Measurements from ENCODE around the gene UBE2E3.

The UBE2E3 gene

GRCh38 chr2:181046833-181047232 lies 66.4 kb downstream of the UBE2E3 start:
- H3K4me1 ChIP-seq (ENCODE audit: control insufficient read depth, insufficient read depth, low read length, poor library complexity, severe bottlenecking): no peaks in the 10 kb centered on the region
- no peaks in the 10 kb centered on the region for H3K27me3 ChIP-seq (replicated peaks; ENCODE audit: control insufficient read depth, insufficient read depth, low read length, poor library complexity, severe bottlenecking)
- H3K4me3 ChIP-seq (ENCODE audit: insufficient read depth, low read depth, low read length, poor library complexity, severe bottlenecking): no peak overlapping the region
- no peaks in the 10 kb centered on the region for H3K9me3 ChIP-seq (ENCODE audit: control insufficient read depth, low read length)
- H3K36me3 ChIP-seq (ENCODE audit: control insufficient read depth, insufficient read depth, low read length): no peaks in the 10 kb centered on the region
- no peak overlapping the region for H3K27ac ChIP-seq (ENCODE audit: insufficient read depth, low read length, poor library complexity, severe bottlenecking)
- DNase-seq: no peak

GRCh38 chr2:181047829-181048228 lies 67.4 kb downstream of the UBE2E3 start:
- H3K27ac ChIP-seq (ENCODE audit: insufficient read depth, low read length, poor library complexity, severe bottlenecking): no peak overlapping the region
- no peaks in the 10 kb centered on the region for H3K36me3 ChIP-seq (ENCODE audit: control insufficient read depth, insufficient read depth, low read length)
- no peak for DNase-seq
- H3K9me3 ChIP-seq (ENCODE audit: control insufficient read depth, low read length): no peaks in the 10 kb centered on the region
- no peaks in the 10 kb centered on the region for H3K27me3 ChIP-seq (replicated peaks; ENCODE audit: control insufficient read depth, insufficient read depth, low read length, poor library complexity, severe bottlenecking)
- no peak overlapping the region for H3K4me3 ChIP-seq (ENCODE audit: insufficient read depth, low read depth, low read length, poor library complexity, severe bottlenecking)
- no peaks in the 10 kb centered on the region for H3K4me1 ChIP-seq (ENCODE audit: control insufficient read depth, insufficient read depth, low read length, poor library complexity, severe bottlenecking)

- no peaks in the 10 kb centered on the region for H3K27me3 ChIP-seq (replicated peaks; ENCODE audit: control insufficient read depth, insufficient read depth, low read length, poor library complexity, severe bottlenecking)
- no peaks in the 10 kb centered on the region for H3K9me3 ChIP-seq (ENCODE audit: control insufficient read depth, low read length)
- H3K27ac ChIP-seq (ENCODE audit: insufficient read depth, low read length, poor library complexity, severe bottlenecking): no peak overlapping the region
- H3K4me3 ChIP-seq (ENCODE audit: insufficient read depth, low read depth, low read length, poor library complexity, severe bottlenecking): no peak overlapping the region
- DNase-seq: no peak
- no peaks in the 10 kb centered on the region for H3K4me1 ChIP-seq (ENCODE audit: control insufficient read depth, insufficient read depth, low read length, poor library complexity, severe bottlenecking)
- H3K36me3 ChIP-seq (ENCODE audit: control insufficient read depth, insufficient read depth, low read length): no peaks in the 10 kb centered on the region
These were observed 71.6 kb downstream of the UBE2E3 start for GRCh38 chr2:181051861-181052522.

- Histone ChIP-seq H3K27ac (ENCODE audit: insufficient read depth, low read length, poor library complexity, severe bottlenecking) (no peak overlapping the region), H3K4me3 (ENCODE audit: insufficient read depth, low read depth, low read length, poor library complexity, severe bottlenecking) (no peak overlapping the region), H3K9me3 (ENCODE audit: control insufficient read depth, low read length) (no peaks in the 10 kb centered on the region), H3K36me3 (ENCODE audit: control insufficient read depth, insufficient read depth, low read length) (no peaks in the 10 kb centered on the region), H3K4me1 (ENCODE audit: control insufficient read depth, insufficient read depth, low read length, poor library complexity, severe bottlenecking) (no peaks in the 10 kb centered on the region), H3K27me3 (replicated peaks; ENCODE audit: control insufficient read depth, insufficient read depth, low read length, poor library complexity, severe bottlenecking) (no peaks in the 10 kb centered on the region)
- no peak for DNase-seq
These were observed 72.1 kb downstream of the UBE2E3 start for GRCh38 chr2:181052523-181052891.

GRCh38 chr2:181054256-181054655 lies 73.9 kb downstream of the UBE2E3 start:
- Histone ChIP-seq H3K4me1 (ENCODE audit: control insufficient read depth, insufficient read depth, low read length, poor library complexity, severe bottlenecking) (no peaks in the 10 kb centered on the region), H3K27me3 (replicated peaks; ENCODE audit: control insufficient read depth, insufficient read depth, low read length, poor library complexity, severe bottlenecking) (no peaks in the 10 kb centered on the region), H3K36me3 (ENCODE audit: control insufficient read depth, insufficient read depth, low read length) (no peaks in the 10 kb centered on the region), H3K27ac (ENCODE audit: insufficient read depth, low read length, poor library complexity, severe bottlenecking) (no peak overlapping the region), H3K4me3 (ENCODE audit: insufficient read depth, low read depth, low read length, poor library complexity, severe bottlenecking) (no peak overlapping the region), H3K9me3 (ENCODE audit: control insufficient read depth, low read length) (no peaks in the 10 kb centered on the region)
- no peak for DNase-seq

GRCh38 chr2:181054843-181055242 lies 74.4 kb downstream of the UBE2E3 start:
- Histone ChIP-seq H3K27me3 (replicated peaks; ENCODE audit: control insufficient read depth, insufficient read depth, low read length, poor library complexity, severe bottlenecking) (no peaks in the 10 kb centered on the region), H3K36me3 (ENCODE audit: control insufficient read depth, insufficient read depth, low read length) (no peaks in the 10 kb centered on the region), H3K4me1 (ENCODE audit: control insufficient read depth, insufficient read depth, low read length, poor library complexity, severe bottlenecking) (no peaks in the 10 kb centered on the region), H3K4me3 (ENCODE audit: insufficient read depth, low read depth, low read length, poor library complexity, severe bottlenecking) (no peak overlapping the region), H3K27ac (ENCODE audit: insufficient read depth, low read length, poor library complexity, severe bottlenecking) (no peak overlapping the region), H3K9me3 (ENCODE audit: control insufficient read depth, low read length) (no peaks in the 10 kb centered on the region)
- DNase-seq: no peak

- no peaks in the 10 kb centered on the region for H3K4me1 ChIP-seq (ENCODE audit: control insufficient read depth, insufficient read depth, low read length, poor library complexity, severe bottlenecking)
- no peak overlapping the region for H3K27ac ChIP-seq (ENCODE audit: insufficient read depth, low read length, poor library complexity, severe bottlenecking)
- H3K9me3 ChIP-seq (ENCODE audit: control insufficient read depth, low read length): no peaks in the 10 kb centered on the region
- no peaks in the 10 kb centered on the region for H3K36me3 ChIP-seq (ENCODE audit: control insufficient read depth, insufficient read depth, low read length)
- peak in 1 of 3 donors; percentile 10 for DNase-seq
- no peaks in the 10 kb centered on the region for H3K27me3 ChIP-seq (replicated peaks; ENCODE audit: control insufficient read depth, insufficient read depth, low read length, poor library complexity, severe bottlenecking)
- H3K4me3 ChIP-seq (ENCODE audit: insufficient read depth, low read depth, low read length, poor library complexity, severe bottlenecking): no peak overlapping the region
These were observed 78.2 kb downstream of the UBE2E3 start for GRCh38 chr2:181058378-181059269.

GRCh38 chr2:181063696-181064095 lies 83.3 kb downstream of the UBE2E3 start:
- Histone ChIP-seq H3K4me1 (ENCODE audit: control insufficient read depth, insufficient read depth, low read length, poor library complexity, severe bottlenecking) (no peaks in the 10 kb centered on the region), H3K27me3 (replicated peaks; ENCODE audit: control insufficient read depth, insufficient read depth, low read length, poor library complexity, severe bottlenecking) (no peaks in the 10 kb centered on the region), H3K4me3 (ENCODE audit: insufficient read depth, low read depth, low read length, poor library complexity, severe bottlenecking) (no peak overlapping the region), H3K27ac (ENCODE audit: insufficient read depth, low read length, poor library complexity, severe bottlenecking) (no peak overlapping the region), H3K36me3 (ENCODE audit: control insufficient read depth, insufficient read depth, low read length) (no peaks in the 10 kb centered on the region), H3K9me3 (ENCODE audit: control insufficient read depth, low read length) (no peaks in the 10 kb centered on the region)
- no peak for DNase-seq

- H3K36me3 ChIP-seq (ENCODE audit: control insufficient read depth, insufficient read depth, low read length): no peaks in the 10 kb centered on the region
- no peaks in the 10 kb centered on the region for H3K4me1 ChIP-seq (ENCODE audit: control insufficient read depth, insufficient read depth, low read length, poor library complexity, severe bottlenecking)
- H3K4me3 ChIP-seq (ENCODE audit: insufficient read depth, low read depth, low read length, poor library complexity, severe bottlenecking): no peak overlapping the region
- H3K27me3 ChIP-seq (replicated peaks; ENCODE audit: control insufficient read depth, insufficient read depth, low read length, poor library complexity, severe bottlenecking): no peaks in the 10 kb centered on the region
- DNase-seq: no peak
- no peaks in the 10 kb centered on the region for H3K9me3 ChIP-seq (ENCODE audit: control insufficient read depth, low read length)
- no peak overlapping the region for H3K27ac ChIP-seq (ENCODE audit: insufficient read depth, low read length, poor library complexity, severe bottlenecking)
These were observed 85.1 kb downstream of the UBE2E3 start for GRCh38 chr2:181065458-181065857.

- no peaks in the 10 kb centered on the region for H3K36me3 ChIP-seq (ENCODE audit: control insufficient read depth, insufficient read depth, low read length)
- H3K9me3 ChIP-seq (ENCODE audit: control insufficient read depth, low read length): no peaks in the 10 kb centered on the region
- no peak overlapping the region for H3K27ac ChIP-seq (ENCODE audit: insufficient read depth, low read length, poor library complexity, severe bottlenecking)
- no peak for DNase-seq
- H3K4me3 ChIP-seq (ENCODE audit: insufficient read depth, low read depth, low read length, poor library complexity, severe bottlenecking): no peak overlapping the region
- no peaks in the 10 kb centered on the region for H3K27me3 ChIP-seq (replicated peaks; ENCODE audit: control insufficient read depth, insufficient read depth, low read length, poor library complexity, severe bottlenecking)
- no peaks in the 10 kb centered on the region for H3K4me1 ChIP-seq (ENCODE audit: control insufficient read depth, insufficient read depth, low read length, poor library complexity, severe bottlenecking)
These were observed 85.9 kb downstream of the UBE2E3 start for GRCh38 chr2:181066333-181066732.

All from effector memory CD4-positive, alpha-beta T cell (primary cell).